ENCODE results near the gene BBS9. TPM values are rescaled to one million over a fixed set of nuclear protein-coding genes. Genes with fewer than 3 reads are reported as not detected.

BBS9 gene
- total RNA-seq, 1 donor from 2014 or later, result 16.2 TPM

GRCh38 chr7:33326485-33326848 is 197.1 kb downstream of the BBS9 start:
- Mint-ChIP-seq H3K27ac (ENCODE audit: unreplicated experiment) (no peak overlapping the region), H3K4me1 (no peaks in the 10 kb centered on the region), H3K9me3 (peaks cover 4% of the 10 kb centered on the region), H3K27me3 (ENCODE audit: low read depth) (no peaks in the 10 kb centered on the region), H3K36me3 (ENCODE audit: low read depth) (peaks cover 7% of the 10 kb centered on the region), H3K4me3 (no peak overlapping the region)
- TF ChIP-seq CTCF (conservative IDR thresholded peaks at IDR 0.05), result no peak
- DNase-seq (ENCODE audit: low read depth, low spot score), result no peak

DNA sequence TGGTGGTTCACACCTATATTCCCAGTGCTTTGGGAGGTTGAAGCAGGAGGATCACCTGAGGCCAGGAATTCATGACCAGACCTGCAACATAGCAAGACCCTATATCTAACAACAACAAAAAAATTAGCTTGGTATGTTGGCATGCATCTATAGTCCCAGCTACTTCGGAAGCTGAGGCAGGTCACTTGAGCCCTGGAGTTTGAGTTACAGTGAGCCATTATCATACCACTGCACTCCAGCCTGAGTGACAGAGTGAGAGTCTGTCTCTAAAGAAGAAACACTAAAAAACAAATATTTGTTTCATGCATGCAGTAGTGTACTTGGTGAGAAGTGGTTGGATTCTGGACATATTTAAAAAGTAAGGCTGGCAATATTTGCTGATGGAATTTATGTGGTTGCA is 198.1 kb downstream of the BBS9 start:
- TF ChIP-seq CTCF (conservative IDR thresholded peaks at IDR 0.05), result no peak
- H3K36me3 Mint-ChIP-seq (ENCODE audit: low read depth), result peaks cover 5% of the 10 kb centered on the region

GRCh38 chr7:33334349-33334748 is 205.0 kb downstream of the BBS9 start:
- Mint-ChIP-seq H3K4me1 (no peaks in the 10 kb centered on the region), H3K27me3 (ENCODE audit: low read depth) (no peaks in the 10 kb centered on the region), H3K36me3 (ENCODE audit: low read depth) (no peaks in the 10 kb centered on the region), H3K4me3 (no peak overlapping the region), H3K9me3 (no peaks in the 10 kb centered on the region), H3K27ac (ENCODE audit: unreplicated experiment) (no peak overlapping the region)
- no peak for DNase-seq (ENCODE audit: low read depth, low spot score)
- peak; percentile 63 for TF ChIP-seq CTCF (conservative IDR thresholded peaks at IDR 0.05)

More for the DNA sequence above, 198.1 kb downstream of the BBS9 start:
- H3K27me3 Mint-ChIP-seq (ENCODE audit: low read depth), result no peaks in the 10 kb centered on the region
- H3K27ac Mint-ChIP-seq (ENCODE audit: unreplicated experiment), result no peak overlapping the region
- no peak for DNase-seq (ENCODE audit: low read depth, low spot score)
- peaks cover 2% of the 10 kb centered on the region for H3K9me3 Mint-ChIP-seq
- no peak overlapping the region for H3K4me3 Mint-ChIP-seq
- H3K4me1 Mint-ChIP-seq, result no peaks in the 10 kb centered on the region

DNA sequence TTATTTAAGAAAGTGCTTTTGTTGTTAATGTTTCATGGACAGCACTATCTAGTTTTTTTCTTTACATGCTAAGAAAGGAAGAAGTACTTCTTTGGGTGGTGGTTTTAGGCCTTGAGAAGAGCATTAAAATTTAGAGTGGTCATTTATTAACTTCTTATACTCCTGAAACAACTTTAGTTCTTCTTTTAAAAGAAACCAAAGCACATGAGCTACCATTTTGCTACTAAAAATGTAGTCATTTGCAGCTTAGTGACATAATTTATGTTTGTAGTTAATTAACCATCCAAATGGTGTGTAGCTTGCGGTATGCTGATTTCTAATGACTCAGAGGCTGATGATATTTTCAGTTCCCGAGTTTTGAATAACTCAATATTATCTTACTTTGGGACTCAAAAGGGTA is 207.5 kb downstream of the BBS9 start:
- no peak overlapping the region for H3K27ac Mint-ChIP-seq (ENCODE audit: unreplicated experiment)
- H3K27me3 Mint-ChIP-seq (ENCODE audit: low read depth), result no peaks in the 10 kb centered on the region
- H3K9me3 Mint-ChIP-seq, result no peaks in the 10 kb centered on the region
- no peaks in the 10 kb centered on the region for H3K36me3 Mint-ChIP-seq (ENCODE audit: low read depth)
- no peak for DNase-seq (ENCODE audit: low read depth, low spot score)
- TF ChIP-seq CTCF (conservative IDR thresholded peaks at IDR 0.05), result no peak
- H3K4me1 Mint-ChIP-seq, result no peaks in the 10 kb centered on the region
- no peak overlapping the region for H3K4me3 Mint-ChIP-seq

- Mint-ChIP-seq H3K4me1 (no peaks in the 10 kb centered on the region), H3K4me3 (no peak overlapping the region), H3K27ac (ENCODE audit: unreplicated experiment) (no peak overlapping the region), H3K9me3 (no peaks in the 10 kb centered on the region), H3K36me3 (ENCODE audit: low read depth) (no peaks in the 10 kb centered on the region), H3K27me3 (ENCODE audit: low read depth) (no peaks in the 10 kb centered on the region)
- TF ChIP-seq CTCF (conservative IDR thresholded peaks at IDR 0.05), result no peak
- DNase-seq (ENCODE audit: low read depth, low spot score), result no peak
These were observed 209.9 kb downstream of the BBS9 start for GRCh38 chr7:33339074-33339790.
